ENCODE measurements around the gene AP3S2. TPM values are rescaled to one million over a fixed set of nuclear protein-coding genes. Genes with fewer than 3 reads are reported as not detected.

The AP3S2 gene
- total and polyA plus RNA-seq, 2 donors (not counting 1 experiment from before 2014, with no cell fraction given) = 11.3 to 32.3 TPM

GRCh38 chr15:89827829-89828228 is 66.0 kb downstream of the AP3S2 start:
- Mint-ChIP-seq H3K27ac (no peak overlapping the region), H3K27me3 (peaks cover 6% of the 10 kb centered on the region), H3K9me3 (ENCODE audit: insufficient read depth) (no peaks in the 10 kb centered on the region), H3K4me1 (peaks cover 11% of the 10 kb centered on the region), H3K4me3 (no peak overlapping the region)
- ChIA-PET POLR2A (no interaction called here), CTCF (interaction anchor here (2.0 kb wide), 1 partner anchor 66 kb away, joined by 5 read pairs; no protein-coding TSS in a partner anchor)
- ATAC-seq (ENCODE audit: low read depth) (no peak), DNase-seq (no peak)
- H3K36me3 ChIP-seq (replicated peaks in 1 of 2; ENCODE audit: control extremely low read depth in 1 of 2, control insufficient read depth in 1 of 2, extremely low read depth in 1 of 2, insufficient read depth in 2 of 2, low read length in 1 of 2) = no peaks in the 10 kb centered on the region
- TF ChIP-seq CTCF (IDR thresholded peaks at IDR 0.05) (no peak), EZH2 (IDR thresholded peaks at IDR 0.05; ENCODE audit: borderline replicate concordance, insufficient read depth, low read depth, low read length, poor library complexity, severe bottlenecking) (no peak)
- intact Hi-C loops (cut with micrococcal nuclease) = no loop called here
- H3K27me3 ChIP-seq (replicated peaks in 1 of 4; ENCODE audit: control extremely low read depth in 1 of 4, control insufficient read depth in 3 of 4, insufficient read depth in 4 of 4, low read length in 3 of 4) = peaks cover 0 to 3% (median 0%) of the 10 kb centered on the region in 4 experiments
- no peak overlapping the region for H3K27ac ChIP-seq (ENCODE audit: low read length in 2 of 2)
- WGBS (ENCODE audit: insufficient coverage) = 89% methylated on average over 4 of the region's 4 CpGs
- H3K79me2 ChIP-seq (ENCODE audit: control insufficient read depth, insufficient read depth, low read length) = no peaks in the 10 kb centered on the region
- no peaks in the 10 kb centered on the region for H3K9me3 ChIP-seq (ENCODE audit: control extremely low read depth in 1 of 3, control insufficient read depth in 2 of 3, insufficient read depth in 1 of 3, low read length in 2 of 3)
- H3K4me2 ChIP-seq (replicated peaks; ENCODE audit: low read depth, low read length, poor library complexity, severe bottlenecking) = no peak overlapping the region
- H4K20me1 ChIP-seq (ENCODE audit: control insufficient read depth, insufficient read depth, low read length, poor library complexity, severe bottlenecking) = no peaks in the 10 kb centered on the region
- H2AFZ ChIP-seq (ENCODE audit: insufficient read depth, low read depth, low read length, poor library complexity, severe bottlenecking) = no peak overlapping the region
- peaks cover 6 to 13% of the 10 kb centered on the region in 2 donors for H3K4me1 ChIP-seq (ENCODE audit: control insufficient read depth in 2 of 2, insufficient read depth in 2 of 2, low read length in 2 of 2)
- H3K4me3 ChIP-seq (ENCODE audit: control extremely low read depth in 1 of 5, extremely low read depth in 1 of 5, insufficient read depth in 1 of 5, low read depth in 2 of 5, low read length in 4 of 5) = no peak overlapping the region
- H3K9ac ChIP-seq (ENCODE audit: low read length) = no peak overlapping the region

GRCh38 chr15:89826671-89827655 is 66.8 kb downstream of the AP3S2 start:
- ChIA-PET CTCF (interaction anchor here (0.7 to 2.0 kb wide), 2 partner anchors 48 to 66 kb away, joined by 3 to 5 read pairs; no protein-coding TSS in a partner anchor), POLR2A (no interaction called here)
- Mint-ChIP-seq H3K9me3 (ENCODE audit: insufficient read depth) (no peaks in the 10 kb centered on the region), H3K27ac (no peak overlapping the region), H3K27me3 (peaks cover 14% of the 10 kb centered on the region), H3K4me3 (no peak overlapping the region), H3K4me1 (peaks cover 13% of the 10 kb centered on the region)
- H3K9me3 ChIP-seq (ENCODE audit: control extremely low read depth in 1 of 3, control insufficient read depth in 2 of 3, insufficient read depth in 1 of 3, low read length in 2 of 3) = peaks cover 0 to 4% (median 0%) of the 10 kb centered on the region in 3 donors
- no peaks in the 10 kb centered on the region for H4K20me1 ChIP-seq (ENCODE audit: control insufficient read depth, insufficient read depth, low read length, poor library complexity, severe bottlenecking)
- no peaks in the 10 kb centered on the region for H3K36me3 ChIP-seq (replicated peaks in 1 of 2; ENCODE audit: control extremely low read depth in 1 of 2, control insufficient read depth in 1 of 2, extremely low read depth in 1 of 2, insufficient read depth in 2 of 2, low read length in 1 of 2)
- H3K79me2 ChIP-seq (ENCODE audit: control insufficient read depth, insufficient read depth, low read length) = no peaks in the 10 kb centered on the region
- no peak overlapping the region for H3K27ac ChIP-seq (ENCODE audit: low read length in 2 of 2)
- no peak overlapping the region for H3K4me2 ChIP-seq (replicated peaks; ENCODE audit: low read depth, low read length, poor library complexity, severe bottlenecking)
- intact Hi-C loops (cut with micrococcal nuclease) = no loop called here
- ATAC-seq (ENCODE audit: low read depth) (no peak), DNase-seq (no peak)
- peaks cover 0 to 3% (median 0%) of the 10 kb centered on the region in 4 experiments for H3K27me3 ChIP-seq (replicated peaks in 1 of 4; ENCODE audit: control extremely low read depth in 1 of 4, control insufficient read depth in 3 of 4, insufficient read depth in 4 of 4, low read length in 3 of 4)
- no peak overlapping the region for H3K4me3 ChIP-seq (ENCODE audit: control extremely low read depth in 1 of 5, extremely low read depth in 1 of 5, insufficient read depth in 1 of 5, low read depth in 2 of 5, low read length in 4 of 5)
- H3K4me1 ChIP-seq (ENCODE audit: control insufficient read depth in 2 of 2, insufficient read depth in 2 of 2, low read length in 2 of 2) = peaks cover 6 to 13% of the 10 kb centered on the region in 2 donors
- H3K9ac ChIP-seq (ENCODE audit: low read length) = no peak overlapping the region
- TF ChIP-seq CTCF (IDR thresholded peaks at IDR 0.05) (no peak), EZH2 (IDR thresholded peaks at IDR 0.05; ENCODE audit: borderline replicate concordance, insufficient read depth, low read depth, low read length, poor library complexity, severe bottlenecking) (no peak)
- H2AFZ ChIP-seq (ENCODE audit: insufficient read depth, low read depth, low read length, poor library complexity, severe bottlenecking) = no peak overlapping the region
- 93% methylated on average over 10 of the region's 13 CpGs for WGBS (ENCODE audit: insufficient coverage)

All from B cell (primary cell).